GM12878 (cell line): Measurements from ENCODE around the gene ZNF689. TPM values are rescaled to one million over a fixed set of nuclear protein-coding genes. Genes with fewer than 3 reads are reported as not detected.

ENCODE experiments used
- ATAC-seq: fragments of 200-7000 bp; cut with Tn5 transposase; 3 replicates; pipeline ENCODE4 v1.9.1; 2020; ENCODE audit warnings: mild to moderate bottlenecking, moderate library complexity
- BruUV-seq: library from RNA; stranded (reverse); fragments of 400-500 nt; replicated peaks from 2 replicates; lab custom pipeline; 2021; lab: Mats Ljungman, UMichigan
- CTCF ChIA-PET: fragments of 300-600 bp; sonication (Branson Sonifier 250); formaldehyde crosslinking; extraction: SDS; loops from one replicate; lab custom pipeline; 2021; ENCODE audit warnings: inconsistent platforms; lab: Yijun Ruan, JAX
- POLR2A ChIA-PET: fragments of 350-600 bp; formaldehyde crosslinking; extraction: SDS; loops from one replicate; lab custom pipeline; 2021; ENCODE audit warnings: inconsistent platforms; lab: Charles Lee
- RAD21 ChIA-PET: fragments of 300-600 bp; sonication (Branson Sonifier 250); formaldehyde crosslinking; loops from one replicate; lab custom pipeline; 2023; ENCODE audit warnings: antibody characterized with exemption; ENCODE audit not compliant: unreplicated experiment; lab: Charles Lee
- SMC1A ChIA-PET: fragments of 300-600 bp; sonication (Branson Sonifier 250); formaldehyde crosslinking; loops from one replicate; lab custom pipeline; 2023; ENCODE audit not compliant: unreplicated experiment, uncharacterized antibody; lab: Charles Lee
- DNase-seq: peaks from one replicate; pipeline ENCODE4 v3.0.0-alpha.2; 2011; ENCODE audit warnings: low read depth, low spot score
- FAIRE-seq: peaks from 3 replicates; lab custom pipeline; 2011; peaks lifted over from hg19 to GRCh38; lab: Jason Lieb, UNC
- H2AFZ ChIP-seq: 2 replicates; pipeline ENCODE4 v1.6.0; 2011; ENCODE audit warnings: low read depth, low read length, control low read depth; ENCODE audit not compliant: control insufficient read depth
- H3K27ac ChIP-seq: 2 replicates; pipeline ENCODE4 v1.5.1; 2011; ENCODE audit warnings: control low read depth; ENCODE audit not compliant: control insufficient read depth, insufficient read depth
- H3K27me3 ChIP-seq, 2 experiments: replicated peaks in 1 of 2; 2 replicates each; pipeline versions ENCODE4 v1.6.0 to v1.6.1; 2011; ENCODE audit warnings: low read length in 1 of 2; ENCODE audit not compliant: control insufficient read depth in 2 of 2, insufficient read depth in 2 of 2
- H3K36me3 ChIP-seq, 2 experiments: 2 replicates each; pipeline ENCODE4 v1.5.1; 2011; ENCODE audit warnings: low read length in 1 of 2; ENCODE audit not compliant: control insufficient read depth in 2 of 2, insufficient read depth in 2 of 2
- H3K4me1 ChIP-seq: 2 replicates; pipeline ENCODE4 v1.6.1; 2011; ENCODE audit warnings: mild to moderate bottlenecking, low read length, moderate library complexity, mixed read lengths; ENCODE audit not compliant: control insufficient read depth, insufficient read depth
- H3K4me2 ChIP-seq: 2 replicates; pipeline ENCODE4 v1.6.0; 2011; ENCODE audit warnings: control low read depth; ENCODE audit not compliant: control insufficient read depth, insufficient read depth
- H3K4me3 ChIP-seq: fragments of 200-600 bp; sonication (generic); 2 replicates; pipeline ENCODE4 v1.5.1; 2016
- H3K79me2 ChIP-seq: 2 replicates; pipeline ENCODE4 v1.6.0; 2011; ENCODE audit warnings: low read length; ENCODE audit not compliant: control insufficient read depth, insufficient read depth
- H3K9ac ChIP-seq: 2 replicates; pipeline ENCODE4 v1.8.0; 2011; ENCODE audit warnings: low read length, control low read depth, mixed read lengths; ENCODE audit not compliant: control insufficient read depth, insufficient read depth
- H3K9me3 ChIP-seq: replicated peaks from 3 replicates; pipeline ENCODE4 v1.5.1; 2011; ENCODE audit warnings: mild to moderate bottlenecking, low read length; ENCODE audit not compliant: control insufficient read depth, insufficient read depth
- H4K20me1 ChIP-seq: 2 replicates; pipeline ENCODE4 v1.6.0; 2011; ENCODE audit not compliant: control insufficient read depth, insufficient read depth
- BCL11A ChIP-seq: IDR thresholded peaks from 2 replicates; pipeline ENCODE4 v1.6.1; 2011; ENCODE audit warnings: low read depth, low read length
- HDGF ChIP-seq: fragments of 450-650 bp; IDR thresholded peaks from 2 replicates; pipeline ENCODE4 v1.6.1; 2016; ENCODE audit warnings: antibody characterized with exemption
- MEF2A ChIP-seq: IDR thresholded peaks from 2 replicates; pipeline ENCODE4 v1.6.1; 2011; ENCODE audit warnings: low read depth, mild to moderate bottlenecking, low read length, moderate library complexity; ENCODE audit not compliant: insufficient read depth
- NFIC ChIP-seq: IDR thresholded peaks from 2 replicates; pipeline ENCODE4 v1.6.1; 2012; ENCODE audit warnings: low read depth, mild to moderate bottlenecking, inconsistent platforms, low read length, moderate library complexity
- NR2F1 ChIP-seq: fragments of 450-650 bp; conservative IDR thresholded peaks from 2 replicates; pipeline ENCODE4 v1.6.1; 2017; ENCODE audit warnings: mild to moderate bottlenecking
- NRF1 ChIP-seq: conservative IDR thresholded peaks from 2 replicates; pipeline ENCODE4 v1.6.1; 2011; ENCODE audit warnings: mild to moderate bottlenecking, low read depth, low read length, improper control_type of control experiment
- PAX5 ChIP-seq: IDR thresholded peaks from 2 replicates; pipeline ENCODE4 v1.6.1; 2011; ENCODE audit warnings: low read depth, low read length, borderline replicate concordance
- POLR2AphosphoS5 ChIP-seq: IDR thresholded peaks from 2 replicates; pipeline ENCODE4 v1.6.1; 2011; ENCODE audit warnings: mild to moderate bottlenecking, low read length, inconsistent platforms
- POU2F2 ChIP-seq: IDR thresholded peaks from 3 replicates; pipeline ENCODE4 v1.6.1; 2011; ENCODE audit warnings: low read depth, mild to moderate bottlenecking, low read length, borderline replicate concordance
- RAD21 ChIP-seq: IDR thresholded peaks from 2 replicates; pipeline ENCODE4 v1.6.1; 2011; ENCODE audit warnings: mild to moderate bottlenecking, low read depth, low read length, moderate library complexity; ENCODE audit not compliant: insufficient read depth
- SUPT20H ChIP-seq: IDR thresholded peaks from 2 replicates; pipeline ENCODE4 v1.6.1; 2011; ENCODE audit warnings: low read depth, mild to moderate bottlenecking, low read length, moderate library complexity, borderline replicate concordance; ENCODE audit not compliant: control insufficient read depth
- TCF7 ChIP-seq: IDR thresholded peaks from 2 replicates; pipeline ENCODE4 v1.6.1; 2014; ENCODE audit warnings: antibody characterized with exemption, borderline replicate concordance
- ZNF207 ChIP-seq: fragments of 450-650 bp; IDR thresholded peaks from 2 replicates; pipeline ENCODE4 v1.6.1; 2014; ENCODE audit warnings: antibody characterized with exemption, mild to moderate bottlenecking, borderline replicate concordance
- ZSCAN29 ChIP-seq: fragments of 450-650 bp; IDR thresholded peaks from 2 replicates; pipeline ENCODE4 v1.6.1; 2017; ENCODE audit warnings: mild to moderate bottlenecking, moderate library complexity
- WGBS: methylation state at CpG from one replicate; pipeline ENCODE4 v1.1.6; 2016; ENCODE audit warnings: low lambda C conversion rate; ENCODE audit not compliant: insufficient replicate concordance, insufficient coverage; ENCODE audit errors: missing lambda C conversion rate; 5-methylcytosine and 5-hydroxymethylcytosine counted together
- in situ Hi-C: fragments of 300-500 bp; cut with MboI; formaldehyde crosslinking; loops from 9 replicates; pipeline ENCODE4 v1.14.3; 2018; ENCODE audit warnings: mixed read lengths
- intact Hi-C: fragments of 100-400 bp; cut with micrococcal nuclease; formaldehyde crosslinking; loops from one replicate; pipeline ENCODE4 v1.14.2; 2022; ENCODE audit not compliant: unreplicated experiment
- polyA plus RNA-seq, 11 experiments: library from polyadenylated mRNA; depleted of rRNA in 4 of 11; unstranded in 6 of 11; stranded (reverse) in 5 of 11; fragments of >200 nt; fragmentation: Nextera tagmentation in 4 of 11; fragmentation: Illumina TruSeq in 1 of 11; extraction: Ambion mirVana in 4 of 11; extraction: Trizol in 1 of 11; gene quantifications; 1 replicate in 1 of 11; 2 replicates in 10 of 11; pipeline versions ENCODE4 v1.2.1 to v1.2.3, GENCODE V29; 2011 to 2016; ENCODE audit warnings: inconsistent platforms in 2 of 11, missing spikeins in 2 of 11, low read depth in 1 of 11
- total RNA-seq, 4 experiments: library from RNA; depleted of rRNA in 3 of 4; stranded (reverse); fragments of >200 nt in 3 of 4; fragmentation: Illumina TruSeq in 1 of 4; extraction: Trizol in 1 of 4; gene quantifications; 2 replicates each; pipeline versions ENCODE4 v1.2.1 to v1.2.3, GENCODE V29; 2013 to 2021
- TF ChIP-seq, protein P1 (sequence below): fragments of 450-650 bp; formaldehyde crosslinking; IDR thresholded peaks from 2 replicates; pipeline ENCODE4 v1.5.0; 2022; ENCODE audit warnings: mild to moderate bottlenecking, missing genetic modification characterization
- TF ChIP-seq, protein P2 (sequence below): fragments of 150-350 bp; IDR thresholded peaks from 2 replicates; pipeline ENCODE4 v1.6.1; 2014; ENCODE audit warnings: mild to moderate bottlenecking, low read depth, low read length
- TF ChIP-seq, protein P3 (sequence below): fragments of 450-650 bp; IDR thresholded peaks from 2 replicates; pipeline ENCODE4 v1.6.1; 2017; ENCODE audit warnings: low read depth, mild to moderate bottlenecking, moderate library complexity

Gene ZNF689
- total and polyA plus RNA-seq, 10 of the 15 experiments (the other 5 are each of a cell fraction or from before 2014, with no cell fraction given): 4.7 to 13.2 (median 8.5) TPM

DNA sequence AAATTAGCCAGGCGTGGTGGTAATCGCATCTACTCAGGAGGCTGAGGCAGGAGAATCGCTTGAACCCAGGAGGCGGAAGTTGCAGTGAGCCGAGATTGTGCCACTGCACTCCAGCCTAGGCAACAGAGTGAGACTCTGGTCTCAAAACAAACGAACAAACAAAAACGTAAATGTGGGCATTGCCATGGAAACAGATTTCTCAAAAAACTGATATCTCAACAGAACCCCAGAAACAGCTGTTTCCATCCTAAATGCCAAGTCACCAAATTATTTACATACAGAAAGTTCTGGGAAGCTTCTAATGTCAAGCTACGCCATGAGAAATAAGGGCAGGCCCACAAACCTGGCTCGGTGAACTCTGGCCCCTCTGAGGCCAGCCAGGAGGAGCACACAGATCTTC is 16.0 kb upstream of the ZNF689 start:
- TF ChIP-seq TCF7 (no peak), HDGF (no peak), BCL11A (no peak), RAD21 (no peak), ZNF207 (no peak), NFIC (no peak), SUPT20H (no peak), PAX5 (no peak), NR2F1 (no peak), MEF2A (no peak), POU2F2 (no peak), POLR2AphosphoS5 (no peak), ZSCAN29 (no peak), NRF1 (no peak)
- TF ChIP-seq, protein P1, sequence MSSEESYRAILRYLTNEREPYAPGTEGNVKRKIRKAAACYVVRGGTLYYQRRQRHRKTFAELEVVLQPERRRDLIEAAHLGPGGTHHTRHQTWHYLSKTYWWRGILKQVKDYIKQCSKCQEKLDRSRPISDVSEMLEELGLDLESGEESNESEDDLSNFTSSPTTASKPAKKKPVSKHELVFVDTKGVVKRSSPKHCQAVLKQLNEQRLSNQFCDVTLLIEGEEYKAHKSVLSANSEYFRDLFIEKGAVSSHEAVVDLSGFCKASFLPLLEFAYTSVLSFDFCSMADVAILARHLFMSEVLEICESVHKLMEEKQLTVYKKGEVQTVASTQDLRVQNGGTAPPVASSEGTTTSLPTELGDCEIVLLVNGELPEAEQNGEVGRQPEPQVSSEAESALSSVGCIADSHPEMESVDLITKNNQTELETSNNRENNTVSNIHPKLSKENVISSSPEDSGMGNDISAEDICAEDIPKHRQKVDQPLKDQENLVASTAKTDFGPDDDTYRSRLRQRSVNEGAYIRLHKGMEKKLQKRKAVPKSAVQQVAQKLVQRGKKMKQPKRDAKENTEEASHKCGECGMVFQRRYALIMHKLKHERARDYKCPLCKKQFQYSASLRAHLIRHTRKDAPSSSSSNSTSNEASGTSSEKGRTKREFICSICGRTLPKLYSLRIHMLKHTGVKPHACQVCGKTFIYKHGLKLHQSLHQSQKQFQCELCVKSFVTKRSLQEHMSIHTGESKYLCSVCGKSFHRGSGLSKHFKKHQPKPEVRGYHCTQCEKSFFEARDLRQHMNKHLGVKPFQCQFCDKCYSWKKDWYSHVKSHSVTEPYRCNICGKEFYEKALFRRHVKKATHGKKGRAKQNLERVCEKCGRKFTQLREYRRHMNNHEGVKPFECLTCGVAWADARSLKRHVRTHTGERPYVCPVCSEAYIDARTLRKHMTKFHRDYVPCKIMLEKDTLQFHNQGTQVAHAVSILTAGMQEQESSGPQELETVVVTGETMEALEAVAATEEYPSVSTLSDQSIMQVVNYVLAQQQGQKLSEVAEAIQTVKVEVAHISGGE (CRISPR knock-in tag): no peak
- TF ChIP-seq, protein P2, sequence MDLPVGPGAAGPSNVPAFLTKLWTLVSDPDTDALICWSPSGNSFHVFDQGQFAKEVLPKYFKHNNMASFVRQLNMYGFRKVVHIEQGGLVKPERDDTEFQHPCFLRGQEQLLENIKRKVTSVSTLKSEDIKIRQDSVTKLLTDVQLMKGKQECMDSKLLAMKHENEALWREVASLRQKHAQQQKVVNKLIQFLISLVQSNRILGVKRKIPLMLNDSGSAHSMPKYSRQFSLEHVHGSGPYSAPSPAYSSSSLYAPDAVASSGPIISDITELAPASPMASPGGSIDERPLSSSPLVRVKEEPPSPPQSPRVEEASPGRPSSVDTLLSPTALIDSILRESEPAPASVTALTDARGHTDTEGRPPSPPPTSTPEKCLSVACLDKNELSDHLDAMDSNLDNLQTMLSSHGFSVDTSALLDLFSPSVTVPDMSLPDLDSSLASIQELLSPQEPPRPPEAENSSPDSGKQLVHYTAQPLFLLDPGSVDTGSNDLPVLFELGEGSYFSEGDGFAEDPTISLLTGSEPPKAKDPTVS: no peak
- TF ChIP-seq, protein P3, sequence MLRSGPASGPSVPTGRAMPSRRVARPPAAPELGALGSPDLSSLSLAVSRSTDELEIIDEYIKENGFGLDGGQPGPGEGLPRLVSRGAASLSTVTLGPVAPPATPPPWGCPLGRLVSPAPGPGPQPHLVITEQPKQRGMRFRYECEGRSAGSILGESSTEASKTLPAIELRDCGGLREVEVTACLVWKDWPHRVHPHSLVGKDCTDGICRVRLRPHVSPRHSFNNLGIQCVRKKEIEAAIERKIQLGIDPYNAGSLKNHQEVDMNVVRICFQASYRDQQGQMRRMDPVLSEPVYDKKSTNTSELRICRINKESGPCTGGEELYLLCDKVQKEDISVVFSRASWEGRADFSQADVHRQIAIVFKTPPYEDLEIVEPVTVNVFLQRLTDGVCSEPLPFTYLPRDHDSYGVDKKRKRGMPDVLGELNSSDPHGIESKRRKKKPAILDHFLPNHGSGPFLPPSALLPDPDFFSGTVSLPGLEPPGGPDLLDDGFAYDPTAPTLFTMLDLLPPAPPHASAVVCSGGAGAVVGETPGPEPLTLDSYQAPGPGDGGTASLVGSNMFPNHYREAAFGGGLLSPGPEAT: no peak
- ATAC-seq (no peak), FAIRE-seq (no peak), DNase-seq (no peak)
- in situ Hi-C loops (no loop called here), intact Hi-C loops (no loop called here)
- no peak overlapping the region for H3K4me2 ChIP-seq
- no peak overlapping the region for H2AFZ ChIP-seq
- no peak overlapping the region for H3K4me3 ChIP-seq
- 85% methylated on average over 9 of the region's 9 CpGs for WGBS
- H3K9me3 ChIP-seq: no peaks in the 10 kb centered on the region; the same call in 2 of the 3 replicates
- ChIA-PET RAD21 (no interaction called here), POLR2A (interaction anchor here (0.6 kb wide), 1 partner anchor 256 kb away, joined by 5 read pairs; no protein-coding TSS in a partner anchor), CTCF (interaction anchor here (1.3 to 7.9 kb wide), 4 partner anchors 11 to 255 kb away, joined by 5 to 57 read pairs (median 36); partner anchors contain the start of gene ZNF689), SMC1A (interaction anchor here (1.0 to 1.6 kb wide), 4 partner anchors 11 to 196 kb away, joined by 3 to 4 read pairs (median 3); partner anchors contain the start of gene DCTPP1)
- H3K27me3 ChIP-seq: no peaks in the 10 kb centered on the region
- H3K9ac ChIP-seq: no peak overlapping the region
- no peaks in the 10 kb centered on the region for H3K36me3 ChIP-seq
- no peaks in the 10 kb centered on the region for H4K20me1 ChIP-seq
- peaks cover 5% of the 10 kb centered on the region for H3K4me1 ChIP-seq
- no peaks in the 10 kb centered on the region for H3K79me2 ChIP-seq
- H3K27ac ChIP-seq: no peak overlapping the region
- no TSS peak for BruUV-seq
